ENCODE data around the gene TRHDE.

TRHDE gene

GRCh38 chr12:72546106-72546505 is 273.9 kb downstream of the TRHDE start:
- no peak for TF ChIP-seq PATZ1 (CRISPR knock-in tag; IDR thresholded peaks at IDR 0.05; ENCODE audit: borderline replicate concordance)
- TF ChIP-seq BACH2 (CRISPR knock-in tag; IDR thresholded peaks at IDR 0.05; ENCODE audit: borderline replicate concordance) = no peak
- no peak for TF ChIP-seq RARB (CRISPR knock-in tag; IDR thresholded peaks at IDR 0.05)
- TF ChIP-seq ZFP3 (CRISPR knock-in tag; IDR thresholded peaks at IDR 0.05) = no peak
- no peak for TF ChIP-seq TOX (CRISPR knock-in tag; IDR thresholded peaks at IDR 0.05; ENCODE audit: borderline replicate concordance)
- no peak for TF ChIP-seq ZC3H10 (CRISPR knock-in tag; IDR thresholded peaks at IDR 0.05)
- TF ChIP-seq CREB5 (CRISPR knock-in tag; IDR thresholded peaks at IDR 0.05; ENCODE audit: low read depth) = no peak
- TF ChIP-seq CSDC2 (CRISPR knock-in tag; IDR thresholded peaks at IDR 0.05) = no peak
- no peak for TF ChIP-seq ESRRG (CRISPR knock-in tag; IDR thresholded peaks at IDR 0.05)
- no peak for TF ChIP-seq ZNF8 (CRISPR knock-in tag; IDR thresholded peaks at IDR 0.05)
- TF ChIP-seq ZNF565 (CRISPR knock-in tag; conservative IDR thresholded peaks at IDR 0.05; ENCODE audit: low read depth) = no peak
- no peak for TF ChIP-seq TCF4 (CRISPR knock-in tag; IDR thresholded peaks at IDR 0.05; ENCODE audit: borderline replicate concordance)
- no peak for TF ChIP-seq TSHZ2 (CRISPR knock-in tag; IDR thresholded peaks at IDR 0.05)
- no peak for ATAC-seq

GRCh38 chr12:72547573-72547972 is 275.4 kb downstream of the TRHDE start:
- ATAC-seq = no peak
- TF ChIP-seq POU6F1 (CRISPR knock-in tag; IDR thresholded peaks at IDR 0.05; ENCODE audit: borderline replicate concordance, low read depth) (no peak), BACH2 (CRISPR knock-in tag; IDR thresholded peaks at IDR 0.05; ENCODE audit: borderline replicate concordance) (no peak), ZNF8 (CRISPR knock-in tag; IDR thresholded peaks at IDR 0.05) (no peak), ZNF565 (CRISPR knock-in tag; conservative IDR thresholded peaks at IDR 0.05; ENCODE audit: low read depth) (no peak), TCF4 (CRISPR knock-in tag; IDR thresholded peaks at IDR 0.05; ENCODE audit: borderline replicate concordance) (no peak), TSHZ2 (CRISPR knock-in tag; IDR thresholded peaks at IDR 0.05) (no peak), ARNTL (CRISPR knock-in tag; IDR thresholded peaks at IDR 0.05; ENCODE audit: borderline replicate concordance, low read depth) (no peak), CREB5 (CRISPR knock-in tag; IDR thresholded peaks at IDR 0.05; ENCODE audit: low read depth) (no peak), SNAI2 (CRISPR knock-in tag; IDR thresholded peaks at IDR 0.05) (no peak), ESRRG (CRISPR knock-in tag; IDR thresholded peaks at IDR 0.05) (no peak), ZFP3 (CRISPR knock-in tag; IDR thresholded peaks at IDR 0.05) (no peak), GLIS3 (CRISPR knock-in tag; IDR thresholded peaks at IDR 0.05) (no peak), ISL1 (CRISPR knock-in tag; IDR thresholded peaks at IDR 0.05) (no peak), OSR1 (CRISPR knock-in tag; IDR thresholded peaks at IDR 0.05) (no peak), TOX (CRISPR knock-in tag; IDR thresholded peaks at IDR 0.05; ENCODE audit: borderline replicate concordance) (no peak), ZC3H10 (CRISPR knock-in tag; IDR thresholded peaks at IDR 0.05) (no peak), CSRNP3 (CRISPR knock-in tag; IDR thresholded peaks at IDR 0.05) (no peak), ZNF70 (CRISPR knock-in tag; IDR thresholded peaks at IDR 0.05) (no peak)
